GM13977 (cell line): ENCODE measurements around the gene KIAA0930.

Experiments
- DNase-seq: peaks from one replicate; pipeline ENCODE4 v3.0.0; 2012; ENCODE audit warnings: low spot score
- CTCF ChIP-seq: IDR thresholded peaks from 2 replicates; pipeline ENCODE4 v1.5.1; 2012; ENCODE audit warnings: mild to moderate bottlenecking, control low read depth; ENCODE audit not compliant: insufficient read depth; ENCODE audit errors: extremely low read depth, missing control alignments
- in situ Hi-C: fragments of 300-500 bp; cut with MboI; formaldehyde crosslinking; loops from one replicate; pipeline ENCODE4 v1.12.0; 2022; ENCODE audit warnings: low sequenced_read_pairs, low pct_unique_long_range_greater_than_20kb, mixed read lengths, inconsistent platforms; ENCODE audit not compliant: unreplicated experiment

KIAA0930 gene

GRCh38 chr22:45190202-45190872 lies 50.4 kb downstream of the KIAA0930 start:
- no peak for DNase-seq
- in situ Hi-C loops = no loop called here
- no peak for TF ChIP-seq CTCF

- in situ Hi-C loops = no loop called here
- no peak for TF ChIP-seq CTCF
- DNase-seq = no peak
Observed at GRCh38 chr22:45188779-45189178, 51.9 kb downstream of the KIAA0930 start.

- DNase-seq = no peak
- TF ChIP-seq CTCF = no peak
- in situ Hi-C loops = no loop called here
Observed at GRCh38 chr22:45187891-45188290, 52.8 kb downstream of the KIAA0930 start.

- no peak for DNase-seq
- in situ Hi-C loops = no loop called here
- no peak for TF ChIP-seq CTCF
Observed at GRCh38 chr22:45185718-45186514, 54.8 kb downstream of the KIAA0930 start.

- no peak for DNase-seq
- in situ Hi-C loops = no loop called here
- TF ChIP-seq CTCF = no peak
Observed at GRCh38 chr22:45183974-45184373, 56.7 kb downstream of the KIAA0930 start.

GRCh38 chr22:45181766-45182165 lies 58.9 kb downstream of the KIAA0930 start:
- no peak for DNase-seq
- no peak for TF ChIP-seq CTCF

More at GRCh38 chr22:45181766-45182165, 58.9 kb downstream of the KIAA0930 start:
- in situ Hi-C loops = no loop called here
